NCI-H345 (cell line): ENCODE measurements around the gene STAC.
"Not testable (repeated sequence)": the region's sequence is repeated elsewhere in the genome, so short reads cannot be mapped to it uniquely, and the experiment has no call there.

Experiments used
- DNase-seq: peaks from one replicate; lab custom pipeline; 2025; lab: John Stamatoyannopoulos, UW

Gene STAC

GRCh38 chr3:36480911-36481648 lies 100.8 kb downstream of the STAC start:
- no peak for DNase-seq

GRCh38 chr3:36482256-36482655 lies 102.0 kb downstream of the STAC start:
- DNase-seq, result no peak

- DNase-seq, result no peak
Observed at GRCh38 chr3:36482880-36483279, 102.6 kb downstream of the STAC start.

GRCh38 chr3:36483709-36484108 lies 103.4 kb downstream of the STAC start:
- DNase-seq, result no peak

- DNase-seq, result no peak
Observed at GRCh38 chr3:36484386-36484785, 104.1 kb downstream of the STAC start.

- DNase-seq, result no peak
Observed at GRCh38 chr3:36486009-36486795, 105.9 kb downstream of the STAC start.

GRCh38 chr3:36487616-36488015 lies 107.3 kb downstream of the STAC start:
- no peak for DNase-seq

- no peak for DNase-seq
Observed at GRCh38 chr3:36488077-36488789, 107.9 kb downstream of the STAC start.

- DNase-seq, result no peak
Observed at GRCh38 chr3:36489101-36489500, 108.8 kb downstream of the STAC start.

GRCh38 chr3:36489679-36490425 lies 109.5 kb downstream of the STAC start:
- DNase-seq, result no peak

- no peak for DNase-seq
Observed at GRCh38 chr3:36493051-36493450, 112.7 kb downstream of the STAC start.

- DNase-seq, result no peak
Observed at GRCh38 chr3:36494461-36495109, 114.3 kb downstream of the STAC start.

GRCh38 chr3:36496684-36497633 lies 116.7 kb downstream of the STAC start:
- DNase-seq, result no peak

GRCh38 chr3:36500053-36500452 lies 119.7 kb downstream of the STAC start:
- not testable (repeated sequence) for DNase-seq

- DNase-seq, result no peak
Observed at GRCh38 chr3:36501616-36502015, 121.3 kb downstream of the STAC start.

- no peak for DNase-seq
Observed at GRCh38 chr3:36505393-36505792, 125.1 kb downstream of the STAC start.

- no peak for DNase-seq
Observed at GRCh38 chr3:36511791-36512486, 131.6 kb downstream of the STAC start.

- no peak for DNase-seq
Observed at GRCh38 chr3:36512555-36512954, 132.3 kb downstream of the STAC start.

- DNase-seq, result no peak
Observed at GRCh38 chr3:36514171-36514570, 133.9 kb downstream of the STAC start.

GRCh38 chr3:36519682-36520081 lies 139.4 kb downstream of the STAC start:
- no peak for DNase-seq
